Choroid plexus epithelial cell (primary cell): ENCODE measurements around the gene PLPP4.

Experiments
- DNase-seq: peaks from one replicate; pipeline ENCODE4 v3.0.0-alpha.2; 2010; ENCODE audit warnings: low read depth
- H3K4me3 ChIP-seq: 2 replicates; pipeline ENCODE4 v1.5.1; 2011; ENCODE audit warnings: low read depth, mild to moderate bottlenecking, control low read depth, low read length, moderate library complexity
- TF ChIP-seq, protein P1 (sequence below): conservative IDR thresholded peaks from 2 replicates; pipeline ENCODE4 v1.5.1; 2011; ENCODE audit warnings: low read depth, mild to moderate bottlenecking, control low read depth, inconsistent platforms, low read length, moderate library complexity

The PLPP4 gene

DNA sequence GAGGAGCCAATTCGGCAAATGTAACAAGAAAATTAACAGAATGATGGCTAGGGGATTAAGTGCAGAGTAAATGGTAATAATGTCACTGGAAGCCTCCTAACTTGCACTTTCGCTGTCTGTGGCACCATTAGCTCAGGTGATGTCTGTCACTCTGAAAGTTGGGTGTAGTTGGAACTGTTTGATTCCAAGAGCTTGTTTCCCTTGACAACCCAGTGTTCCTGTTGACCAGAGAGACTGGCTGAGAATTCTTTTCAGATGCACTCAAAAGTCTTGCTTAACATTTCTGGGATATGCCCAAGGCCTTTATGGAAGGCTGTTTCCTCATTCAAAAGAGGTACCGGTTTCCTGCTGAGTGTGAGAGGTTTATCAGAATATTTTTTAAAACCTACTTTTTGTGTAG is 49.6 kb downstream of the PLPP4 start:
- TF ChIP-seq, protein P1, sequence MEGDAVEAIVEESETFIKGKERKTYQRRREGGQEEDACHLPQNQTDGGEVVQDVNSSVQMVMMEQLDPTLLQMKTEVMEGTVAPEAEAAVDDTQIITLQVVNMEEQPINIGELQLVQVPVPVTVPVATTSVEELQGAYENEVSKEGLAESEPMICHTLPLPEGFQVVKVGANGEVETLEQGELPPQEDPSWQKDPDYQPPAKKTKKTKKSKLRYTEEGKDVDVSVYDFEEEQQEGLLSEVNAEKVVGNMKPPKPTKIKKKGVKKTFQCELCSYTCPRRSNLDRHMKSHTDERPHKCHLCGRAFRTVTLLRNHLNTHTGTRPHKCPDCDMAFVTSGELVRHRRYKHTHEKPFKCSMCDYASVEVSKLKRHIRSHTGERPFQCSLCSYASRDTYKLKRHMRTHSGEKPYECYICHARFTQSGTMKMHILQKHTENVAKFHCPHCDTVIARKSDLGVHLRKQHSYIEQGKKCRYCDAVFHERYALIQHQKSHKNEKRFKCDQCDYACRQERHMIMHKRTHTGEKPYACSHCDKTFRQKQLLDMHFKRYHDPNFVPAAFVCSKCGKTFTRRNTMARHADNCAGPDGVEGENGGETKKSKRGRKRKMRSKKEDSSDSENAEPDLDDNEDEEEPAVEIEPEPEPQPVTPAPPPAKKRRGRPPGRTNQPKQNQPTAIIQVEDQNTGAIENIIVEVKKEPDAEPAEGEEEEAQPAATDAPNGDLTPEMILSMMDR = no peak
- DNase-seq = peak; percentile 44
- no peak overlapping the region for H3K4me3 ChIP-seq

DNA sequence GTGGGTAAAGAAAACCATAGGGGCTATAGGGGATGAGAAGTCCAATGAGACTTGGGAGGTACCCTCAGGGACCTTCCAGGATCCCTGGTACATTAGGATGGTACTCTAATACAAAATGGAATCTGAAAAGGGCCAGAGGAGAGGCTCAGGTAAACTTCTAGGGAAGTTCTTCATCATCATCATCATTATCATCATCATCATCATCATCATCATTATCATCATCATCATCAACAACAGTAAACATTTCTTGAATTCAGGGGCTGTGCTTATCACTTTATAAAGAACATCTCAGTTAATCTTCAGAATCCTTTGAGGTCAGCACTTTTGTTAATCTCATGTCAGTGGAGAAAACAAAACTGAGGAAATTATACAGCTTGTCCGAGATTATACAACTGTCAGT is 50.1 kb downstream of the PLPP4 start:
- TF ChIP-seq, protein P1 = no peak
- no peak overlapping the region for H3K4me3 ChIP-seq
- no peak for DNase-seq

DNA sequence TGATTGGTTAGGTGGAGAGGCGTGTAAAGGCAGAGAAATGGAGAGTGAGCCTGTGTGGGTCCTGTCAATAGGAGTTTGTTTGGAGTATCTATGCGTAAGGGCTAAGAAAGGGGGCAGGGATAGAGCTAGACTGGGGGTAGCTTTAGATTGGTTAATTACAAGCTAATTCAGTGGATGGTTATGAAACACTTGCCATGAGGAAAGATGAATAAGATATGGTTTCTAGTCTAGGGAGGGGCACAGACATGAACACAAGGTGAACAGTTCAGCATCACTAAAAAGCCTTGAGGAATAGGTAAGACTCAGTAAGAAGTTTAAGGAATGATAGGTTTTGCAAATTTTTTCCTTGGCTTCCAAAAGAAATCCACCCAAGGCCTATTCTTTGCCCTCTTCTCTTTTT is 50.6 kb downstream of the PLPP4 start:
- no peak overlapping the region for H3K4me3 ChIP-seq
- DNase-seq = no peak
- TF ChIP-seq, protein P1 = no peak

DNA sequence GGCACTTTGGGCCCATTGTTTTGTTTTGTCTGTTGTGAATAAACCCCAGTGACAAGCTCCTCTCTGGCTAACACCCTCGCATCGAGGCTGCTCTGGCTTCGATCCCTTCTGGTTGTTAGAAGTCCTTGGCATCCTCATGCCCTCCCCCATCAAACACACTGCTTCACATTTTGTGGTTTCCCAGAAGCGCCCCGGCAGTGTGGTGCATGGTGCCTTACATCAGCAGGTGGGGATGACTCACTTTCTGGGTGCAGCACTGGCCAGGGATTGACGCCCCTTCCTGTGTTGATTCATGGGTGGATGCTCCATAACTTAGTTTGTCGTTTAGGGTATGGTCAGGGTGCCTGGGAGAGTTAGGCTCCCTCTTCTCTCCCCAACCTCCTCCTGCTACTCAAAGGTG is 51.4 kb downstream of the PLPP4 start:
- TF ChIP-seq, protein P1 = no peak
- DNase-seq = peak; percentile 82

DNA sequence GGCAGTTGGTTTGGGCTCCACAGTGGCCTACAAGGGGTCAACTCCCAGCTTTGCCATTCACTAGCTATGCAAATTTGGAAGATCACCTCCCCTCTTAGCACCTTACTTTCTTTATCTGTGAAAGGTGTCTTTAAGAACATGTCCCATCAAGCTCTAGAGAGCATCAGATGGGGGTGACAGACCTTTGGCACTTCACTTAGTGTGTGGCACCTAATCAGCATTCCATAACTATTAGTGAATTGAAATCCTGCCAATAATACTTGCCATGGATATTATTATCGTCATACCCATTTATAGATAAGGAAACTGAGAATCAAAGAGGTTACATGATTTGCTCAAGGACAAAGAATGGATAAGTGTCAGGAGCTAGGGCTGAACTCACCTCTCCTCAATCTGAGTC is 51.9 kb downstream of the PLPP4 start:
- H3K4me3 ChIP-seq = no peak overlapping the region
- TF ChIP-seq, protein P1 = no peak
- DNase-seq = no peak

More for the DNA sequence above, 51.4 kb downstream of the PLPP4 start:
- no peak overlapping the region for H3K4me3 ChIP-seq

DNA sequence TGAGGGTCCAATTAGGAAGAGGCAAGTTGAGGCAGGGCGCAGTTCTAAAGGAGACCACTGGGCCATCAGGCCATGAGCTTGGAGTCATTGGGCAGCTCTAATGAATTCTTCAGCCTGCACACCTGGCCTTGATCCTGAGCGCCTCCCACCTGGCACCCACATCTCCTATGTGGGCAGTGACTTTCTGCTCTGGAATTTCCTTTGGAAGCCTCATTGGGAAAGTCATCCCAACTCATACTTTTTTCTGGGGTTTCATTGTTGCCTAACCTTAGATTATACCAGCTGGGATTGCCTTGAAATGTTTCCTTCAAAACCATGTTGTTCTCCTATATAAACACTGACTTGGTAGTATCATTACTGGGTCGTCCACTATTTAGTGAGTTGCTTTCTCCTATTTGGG is 54.1 kb downstream of the PLPP4 start:
- DNase-seq = peak; percentile 13
- TF ChIP-seq, protein P1 = peak; percentile 8
- H3K4me3 ChIP-seq = no peak overlapping the region

DNA sequence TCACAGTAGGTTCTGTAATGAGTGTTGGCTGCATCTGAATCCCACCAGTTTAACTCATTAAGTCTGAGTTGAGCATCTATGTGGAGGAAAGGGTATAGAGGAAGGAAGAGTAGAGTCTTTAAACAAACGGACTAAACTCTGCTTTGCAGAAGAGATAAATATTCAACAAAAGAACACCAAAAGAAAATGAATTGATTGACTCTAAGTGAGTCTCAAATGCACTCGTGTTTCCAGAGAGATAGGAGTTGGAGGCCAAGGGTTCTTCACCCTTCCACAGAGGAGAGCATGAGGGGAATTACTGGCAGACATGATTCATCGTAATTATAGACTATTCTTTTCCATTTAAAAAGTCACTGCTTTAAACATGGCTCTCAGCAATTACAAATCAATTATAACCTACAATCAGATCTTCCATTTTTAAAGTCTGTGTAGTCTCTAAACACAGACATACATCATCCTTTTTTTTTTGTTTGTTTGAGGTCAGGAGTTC is 56.3 kb downstream of the PLPP4 start:
- no peak overlapping the region for H3K4me3 ChIP-seq
- TF ChIP-seq, protein P1 = no peak
- no peak for DNase-seq
